Activated CD4-positive, alpha-beta T cell treated with anti-CD3 and anti-CD28 coated beads, Interleukin-2, Interleukin-6, amounts not matched to agents 100 ng/mL and 50 ng/mL, durations not matched to agents 16 hours and 8 hours (primary cell): ENCODE measurements around the gene SF3B4.
"Not testable (repeated sequence)": the region's sequence is repeated elsewhere in the genome, so short reads cannot be mapped to it uniquely, and the experiment has no call there.

Source experiments
- DNase-seq: peaks from one replicate; pipeline ENCODE4 v3.0.0-alpha.2; 2020

The SF3B4 gene

DNA sequence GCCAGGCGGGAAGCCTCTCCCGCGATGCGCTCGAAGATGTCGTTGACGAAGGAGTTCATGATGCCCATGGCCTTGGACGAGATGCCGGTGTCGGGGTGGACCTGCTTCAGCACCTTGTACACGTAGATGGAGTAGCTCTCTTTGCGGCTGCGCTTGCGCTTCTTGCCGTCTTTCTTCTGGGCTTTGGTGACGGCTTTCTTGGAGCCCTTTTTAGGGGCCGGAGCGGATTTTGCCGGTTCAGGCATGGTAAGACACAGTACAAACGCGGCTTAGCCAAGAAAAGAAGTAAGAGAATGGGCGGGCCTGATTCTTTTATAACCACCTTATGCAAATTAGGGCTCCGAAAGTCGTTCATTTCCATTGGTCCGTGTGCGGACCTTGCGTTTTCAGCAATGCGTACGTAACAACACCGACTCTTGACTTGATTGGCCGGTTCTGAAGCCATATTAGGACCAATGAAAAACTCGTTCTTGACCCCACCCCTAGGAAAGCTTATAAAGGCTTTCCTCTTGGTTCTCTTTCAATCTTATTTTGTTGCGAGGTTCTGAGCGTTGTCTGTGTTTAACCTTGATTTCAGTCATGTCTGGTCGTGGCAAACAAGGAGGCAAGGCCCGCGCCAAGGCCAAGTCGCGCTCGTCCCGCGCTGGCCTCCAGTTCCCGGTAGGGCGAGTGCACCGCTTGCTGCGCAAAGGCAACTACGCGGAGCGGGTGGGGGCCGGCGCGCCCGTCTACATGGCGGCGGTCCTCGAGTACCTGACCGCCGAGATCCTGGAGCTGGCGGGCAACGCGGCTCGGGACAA lies 41.0 kb downstream of the SF3B4 start:
- peak; percentile 96 for DNase-seq

DNA sequence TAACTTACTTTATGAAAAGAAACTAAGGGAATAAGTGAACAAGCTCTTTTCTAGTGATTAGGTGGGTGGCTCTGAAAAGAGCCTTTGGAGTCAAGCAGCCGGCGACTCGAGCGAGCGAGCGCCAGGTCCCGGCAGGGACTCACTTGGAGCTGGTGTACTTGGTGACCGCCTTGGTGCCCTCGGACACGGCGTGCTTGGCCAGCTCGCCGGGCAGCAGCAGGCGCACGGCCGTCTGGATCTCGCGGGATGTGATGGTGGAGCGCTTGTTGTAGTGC lies 41.5 kb downstream of the SF3B4 start:
- DNase-seq: not testable (repeated sequence)

DNA sequence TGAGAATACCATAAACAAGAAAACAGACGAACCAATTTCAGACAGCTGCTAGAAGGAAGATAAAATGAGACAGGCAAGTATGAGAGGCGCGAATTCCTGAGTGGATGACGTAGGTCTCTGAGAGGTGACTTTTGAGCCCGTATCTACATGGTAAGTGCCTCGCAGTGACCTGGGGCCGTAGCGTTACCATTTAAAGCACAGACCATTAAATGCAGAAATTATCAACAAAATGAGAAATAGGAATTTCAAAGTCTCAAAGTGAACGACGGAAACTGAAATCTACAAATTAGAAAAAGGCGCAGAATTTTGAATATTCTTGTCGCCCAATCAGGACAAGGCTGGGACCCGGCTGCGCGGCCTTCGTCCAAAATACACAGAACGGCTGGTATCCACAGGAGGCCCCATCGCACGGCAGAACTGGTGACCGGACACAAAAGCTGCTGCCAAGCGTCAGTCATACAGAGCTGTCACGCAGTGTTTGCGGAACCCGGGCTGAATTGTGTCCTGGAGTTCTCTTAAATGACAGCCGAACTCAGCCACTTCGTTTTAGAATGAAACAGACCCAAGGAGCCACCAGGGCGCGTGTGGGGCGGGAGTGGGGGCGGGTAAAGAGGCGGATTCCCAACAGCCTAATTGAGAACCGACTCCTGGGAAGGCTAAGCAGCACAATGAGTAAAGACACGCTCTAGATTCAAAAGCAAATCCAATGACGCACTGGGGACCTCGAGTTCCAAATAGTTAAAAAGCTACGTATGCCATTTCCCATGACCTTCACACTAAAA lies 42.1 kb downstream of the SF3B4 start:
- DNase-seq: peak; percentile 85

DNA sequence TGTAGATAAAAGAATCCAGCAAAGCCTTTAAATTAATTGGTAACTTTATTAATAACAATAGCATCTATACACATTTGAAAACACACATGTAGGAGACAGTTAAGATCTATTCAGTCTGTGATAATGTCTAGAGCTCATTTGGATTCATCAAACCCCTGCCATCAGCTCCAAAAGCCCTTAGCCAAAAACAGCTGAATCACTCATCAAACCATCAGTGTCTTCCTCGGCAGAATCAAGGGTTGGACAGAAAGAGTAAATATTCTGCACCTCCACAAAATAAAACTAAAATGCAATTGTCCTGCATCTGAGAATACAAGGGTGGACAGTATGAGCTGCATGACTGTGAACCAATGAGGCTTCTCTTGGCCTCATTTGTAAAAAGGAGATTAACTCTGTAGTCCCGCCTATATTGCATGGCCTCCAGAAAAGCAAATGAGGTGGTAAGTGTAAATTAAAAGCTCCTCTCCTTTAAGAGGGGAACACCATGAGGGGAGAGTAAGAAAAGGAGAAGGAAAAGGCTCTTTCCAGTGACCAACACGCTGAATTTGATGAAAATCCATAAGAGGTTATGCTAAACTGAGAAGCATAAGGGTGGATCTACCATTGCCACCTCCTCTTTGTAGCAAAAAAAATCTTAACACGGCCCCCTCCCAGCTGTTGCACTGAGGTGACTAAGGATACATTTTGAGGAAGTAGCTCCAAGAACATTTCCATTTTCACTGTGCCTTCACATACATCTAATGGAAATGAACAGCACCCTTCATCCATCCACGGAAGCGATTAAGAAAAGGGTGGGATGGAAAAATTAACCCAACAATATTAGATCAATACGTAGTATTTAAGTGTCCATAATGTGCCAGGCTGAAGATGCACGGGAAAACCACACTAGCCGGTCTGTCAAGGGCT lies 42.9 kb downstream of the SF3B4 start:
- peak; percentile 51 for DNase-seq

DNA sequence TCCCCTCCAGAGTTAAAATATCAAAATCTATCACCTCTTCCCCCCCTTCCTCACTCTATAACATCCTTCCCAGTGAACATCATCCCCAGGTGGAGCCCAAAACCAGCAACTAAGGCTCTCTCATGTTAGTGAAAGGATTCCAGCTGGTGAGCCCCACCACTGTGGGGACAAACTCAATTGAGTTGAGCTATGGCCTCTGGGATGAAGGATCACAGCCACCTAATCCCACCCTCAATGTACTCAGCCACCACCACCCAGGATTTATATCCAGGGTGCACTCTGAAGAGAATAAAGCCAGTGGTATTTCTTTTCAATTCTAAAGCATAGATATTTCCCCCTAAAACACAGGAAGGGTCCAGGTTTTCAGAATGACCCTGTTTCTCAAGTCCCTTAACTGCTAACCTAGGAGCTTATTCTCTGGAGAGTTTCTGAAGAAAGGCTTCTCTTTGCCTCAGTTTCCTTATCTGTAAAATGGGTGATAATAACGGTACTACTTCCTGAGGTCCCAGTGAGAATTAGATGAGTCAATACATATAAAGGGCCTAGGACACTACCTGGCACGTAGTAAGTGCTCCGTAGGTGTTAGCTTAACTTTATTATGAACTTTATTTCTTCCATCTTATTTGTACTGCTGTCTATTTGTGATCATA lies 43.9 kb downstream of the SF3B4 start:
- no peak for DNase-seq

DNA sequence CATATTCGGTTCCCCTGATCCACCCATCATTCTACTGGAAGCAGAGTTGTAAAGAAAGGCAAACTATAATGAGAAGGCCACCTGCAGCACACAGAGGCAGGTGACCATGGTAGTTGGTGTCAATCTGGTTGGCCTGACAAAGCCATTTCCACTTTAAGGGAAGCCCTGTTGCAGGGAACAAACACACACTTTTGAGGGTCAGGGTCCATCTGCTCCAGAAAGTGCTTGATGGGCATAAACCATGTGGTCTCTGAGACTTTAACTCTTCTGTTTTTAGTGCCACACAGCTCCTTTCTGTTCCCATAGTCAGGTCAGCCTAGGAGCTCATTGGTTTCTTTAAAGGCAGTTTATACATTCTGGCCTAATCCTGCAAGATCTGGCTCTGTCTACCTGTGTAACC lies 45.7 kb downstream of the SF3B4 start:
- DNase-seq: no peak

DNA sequence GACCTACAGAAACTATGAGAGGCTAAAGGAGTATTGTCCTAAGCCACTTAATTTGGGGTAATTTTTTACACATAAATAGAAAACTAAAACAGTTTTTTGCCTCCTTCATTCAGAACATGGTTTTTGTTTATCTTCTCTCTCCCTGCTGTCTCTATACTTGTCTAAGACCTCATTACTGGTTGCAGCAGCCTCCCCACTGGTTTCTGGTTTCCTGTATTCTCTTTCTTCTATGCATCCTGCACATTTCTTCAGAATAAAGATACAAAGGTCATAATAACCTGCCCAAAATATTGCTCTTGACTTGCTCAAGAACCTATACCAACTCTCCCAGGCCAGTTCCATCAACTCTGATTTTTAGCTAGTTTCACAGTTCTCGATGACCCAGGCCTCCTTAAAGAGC lies 48.0 kb downstream of the SF3B4 start:
- DNase-seq: no peak

DNA sequence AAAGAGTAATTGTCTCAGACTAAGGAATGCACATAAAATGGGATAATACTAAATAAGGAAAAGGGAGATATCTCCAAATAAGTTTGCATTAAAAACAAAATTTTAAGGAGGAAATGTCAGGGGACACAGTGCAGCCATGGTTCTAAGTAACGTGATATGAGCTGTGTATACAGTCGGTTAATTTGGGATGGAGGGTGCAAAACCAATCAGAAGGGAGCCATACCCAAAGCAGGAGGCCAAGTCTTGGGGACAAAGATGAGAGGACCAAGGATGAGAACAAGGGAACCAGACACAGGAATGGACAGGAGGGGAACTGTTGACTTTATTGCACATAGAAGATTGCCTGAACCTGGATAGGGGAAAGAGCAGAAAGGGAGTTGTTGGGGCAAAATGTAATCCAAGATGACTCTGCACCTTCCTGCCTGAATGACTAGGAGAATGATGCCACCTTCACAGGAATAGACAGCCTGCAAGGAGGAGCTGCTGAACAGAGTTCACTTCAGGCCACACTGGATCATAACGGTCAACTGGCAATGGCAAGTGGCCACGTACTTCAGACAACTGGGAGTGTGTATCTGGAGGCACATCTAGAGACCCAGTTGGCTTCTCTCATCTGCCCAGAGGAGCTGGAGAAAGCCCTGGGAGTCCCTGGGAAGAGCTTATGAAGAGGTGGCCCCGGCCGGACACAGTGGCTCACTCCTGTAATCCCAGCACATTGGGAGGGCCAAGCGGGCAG lies 50.2 kb downstream of the SF3B4 start:
- DNase-seq: no peak
